GM23338 (cell line): Measurements from ENCODE around the gene USH2A. TPM values are rescaled to one million over a fixed set of nuclear protein-coding genes. Genes with fewer than 3 reads are reported as not detected.

Experiments used
- ATAC-seq: fragments of 200-7000 bp; cut with Tn5 transposase; 3 replicates; pipeline ENCODE4 v1.9.1; 2020
- DNase-seq: peaks from one replicate; pipeline ENCODE4 v3.0.0-alpha.2; 2015; ENCODE audit warnings: low spot score
- H2AFZ ChIP-seq: fragments of 200-600 bp; sonication (generic); 2 replicates; pipeline ENCODE4 v1.8.0; 2016; ENCODE audit warnings: antibody characterized with exemption, mild to moderate bottlenecking, moderate library complexity
- H3F3A ChIP-seq: fragments of 200-600 bp; sonication (generic); replicated peaks from 2 replicates; pipeline ENCODE4 v1.8.0; 2017; ENCODE audit warnings: antibody characterized with exemption, mixed run types, low read depth
- H3K27ac ChIP-seq: fragments of 200-600 bp; sonication (generic); 2 replicates; pipeline ENCODE4 v1.6.1; 2016; ENCODE audit warnings: low read depth
- H3K27me3 ChIP-seq: fragments of 200-600 bp; sonication (generic); 2 replicates; pipeline ENCODE4 v1.8.0; 2016; ENCODE audit warnings: mild to moderate bottlenecking, mixed run types, moderate library complexity; ENCODE audit not compliant: insufficient read depth
- H3K36me3 ChIP-seq: fragments of 200-600 bp; sonication (generic); 2 replicates; pipeline ENCODE4 v1.8.0; 2016; ENCODE audit warnings: mild to moderate bottlenecking; ENCODE audit not compliant: insufficient read depth
- H3K4me1 ChIP-seq: fragments of 200-600 bp; sonication (generic); 2 replicates; pipeline ENCODE4 v1.8.0; 2016; ENCODE audit warnings: mild to moderate bottlenecking, moderate library complexity; ENCODE audit not compliant: insufficient read depth
- H3K4me2 ChIP-seq: fragments of 200-600 bp; sonication (generic); 2 replicates; pipeline ENCODE4 v1.7.1; 2017; ENCODE audit warnings: mixed run types
- H3K4me3 ChIP-seq: fragments of 200-600 bp; sonication (generic); 2 replicates; pipeline ENCODE4 v1.6.1; 2016; ENCODE audit warnings: mixed run types
- H3K79me2 ChIP-seq: fragments of 200-600 bp; sonication (generic); replicated peaks from 2 replicates; pipeline ENCODE4 v1.8.0; 2017; ENCODE audit warnings: mild to moderate bottlenecking; ENCODE audit not compliant: insufficient read depth
- H3K9me2 ChIP-seq: fragments of 200-600 bp; sonication (generic); 2 replicates; pipeline ENCODE4 v1.8.0; 2017; ENCODE audit not compliant: insufficient read depth
- H4K20me1 ChIP-seq: fragments of 200-600 bp; sonication (generic); replicated peaks from 2 replicates; pipeline ENCODE4 v1.8.0; 2017; ENCODE audit warnings: mild to moderate bottlenecking; ENCODE audit not compliant: insufficient read depth
- H3K27ac Mint-ChIP-seq: 2 replicates; pipeline ENCODE4 v1.8.0; 2020; ENCODE audit warnings: inconsistent platforms, mild to moderate bottlenecking, moderate library complexity, mixed read lengths
- H3K27me3 Mint-ChIP-seq: 3 replicates; pipeline ENCODE4 v1.8.0; 2022; ENCODE audit warnings: low read depth, mild to moderate bottlenecking, moderate library complexity, mixed read lengths, inconsistent platforms; ENCODE audit not compliant: insufficient read depth, poor library complexity
- H3K36me3 Mint-ChIP-seq: 3 replicates; pipeline ENCODE4 v1.8.0; 2021; ENCODE audit warnings: low read depth, mild to moderate bottlenecking, inconsistent platforms, moderate library complexity, mixed read lengths
- H3K4me1 Mint-ChIP-seq: 3 replicates; pipeline ENCODE4 v1.8.0; 2020; ENCODE audit warnings: mild to moderate bottlenecking, inconsistent platforms, mixed read lengths
- H3K4me3 Mint-ChIP-seq: 3 replicates; pipeline ENCODE4 v1.8.0; 2021; ENCODE audit warnings: moderate library complexity, mild to moderate bottlenecking, inconsistent platforms, mixed read lengths
- H3K9me3 Mint-ChIP-seq: 3 replicates; pipeline ENCODE4 v1.8.0; 2020; ENCODE audit warnings: moderate library complexity, mild to moderate bottlenecking, inconsistent platforms, mixed read lengths
- CREB1 ChIP-seq: fragments of 250-450 bp; sonication (Bioruptor Pico); IDR thresholded peaks from 2 replicates; pipeline ENCODE4 v1.5.0; 2020; ENCODE audit warnings: low read depth, mild to moderate bottlenecking, moderate library complexity
- POLR2AphosphoS5 ChIP-seq: IDR thresholded peaks from 2 replicates; pipeline ENCODE4 v1.6.1; 2016; ENCODE audit warnings: antibody characterized with exemption, low read depth
- STAT1 ChIP-seq: IDR thresholded peaks from one replicate; pipeline ENCODE4 v1.6.1; 2016; ENCODE audit warnings: antibody characterized with exemption; ENCODE audit not compliant: unreplicated experiment
- ZNF331 ChIP-seq: fragments of 250-450 bp; sonication (Bioruptor Pico); IDR thresholded peaks from 2 replicates; pipeline ENCODE4 v1.5.0; 2020; ENCODE audit warnings: low read depth, mild to moderate bottlenecking, moderate library complexity
- polyA plus RNA-seq: library from polyadenylated mRNA; unstranded; fragments of >200 nt; fragmentation: Nextera tagmentation; extraction: Ambion mirVana; gene quantifications from 2 replicates; pipeline ENCODE4 v1.2.1, GENCODE V29; 2016
- total RNA-seq: library from RNA; depleted of rRNA; stranded (reverse); fragments of >200 nt; shearing (Covaris generic); gene quantifications from 2 replicates; pipeline ENCODE4 v1.2.3, GENCODE V29; 2014
- TF ChIP-seq, protein P1 (sequence below): IDR thresholded peaks from 2 replicates; pipeline ENCODE4 v1.6.1; 2016; ENCODE audit warnings: antibody characterized with exemption
- TF ChIP-seq, protein P2 (sequence below), 2 experiments: fragments of 200-600 bp in 1 of 2; sonication (generic) in 1 of 2; conservative IDR thresholded peaks; 2 replicates each; pipeline versions ENCODE4 v1.5.1 to v1.6.1; 2016 to 2017; ENCODE audit warnings: antibody characterized with exemption in 2 of 2, low read depth in 2 of 2, mild to moderate bottlenecking in 2 of 2, moderate library complexity in 1 of 2

Gene USH2A
- total and polyA plus RNA-seq, 2 experiments from 2014 or later, result 0.03 TPM

GRCh38 chr1:216250861-216251260 is 172.4 kb downstream of the USH2A start (continued):
- TF ChIP-seq, protein P1, sequence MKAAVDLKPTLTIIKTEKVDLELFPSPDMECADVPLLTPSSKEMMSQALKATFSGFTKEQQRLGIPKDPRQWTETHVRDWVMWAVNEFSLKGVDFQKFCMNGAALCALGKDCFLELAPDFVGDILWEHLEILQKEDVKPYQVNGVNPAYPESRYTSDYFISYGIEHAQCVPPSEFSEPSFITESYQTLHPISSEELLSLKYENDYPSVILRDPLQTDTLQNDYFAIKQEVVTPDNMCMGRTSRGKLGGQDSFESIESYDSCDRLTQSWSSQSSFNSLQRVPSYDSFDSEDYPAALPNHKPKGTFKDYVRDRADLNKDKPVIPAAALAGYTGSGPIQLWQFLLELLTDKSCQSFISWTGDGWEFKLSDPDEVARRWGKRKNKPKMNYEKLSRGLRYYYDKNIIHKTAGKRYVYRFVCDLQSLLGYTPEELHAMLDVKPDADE, result no peak

GRCh38 chr1:216248628-216249027 is 174.6 kb downstream of the USH2A start:
- no peak for ATAC-seq
- no peaks in the 10 kb centered on the region for H3K9me2 ChIP-seq
- peaks cover 10% of the 10 kb centered on the region; the same call in 1 of the 2 replicates for H3K4me1 ChIP-seq
- H3K4me3 ChIP-seq, result no peak overlapping the region
- H3K4me3 Mint-ChIP-seq, result no peak overlapping the region
- DNase-seq, result no peak
- peaks cover 12% of the 10 kb centered on the region; the same call in 2 of the 3 replicates for H3K4me1 Mint-ChIP-seq
- H3K79me2 ChIP-seq, result no peaks in the 10 kb centered on the region
- H3K9me3 Mint-ChIP-seq, result no peaks in the 10 kb centered on the region
- H3K36me3 ChIP-seq, result no peaks in the 10 kb centered on the region
- no peaks in the 10 kb centered on the region for H3F3A ChIP-seq
- TF ChIP-seq, protein P2, sequence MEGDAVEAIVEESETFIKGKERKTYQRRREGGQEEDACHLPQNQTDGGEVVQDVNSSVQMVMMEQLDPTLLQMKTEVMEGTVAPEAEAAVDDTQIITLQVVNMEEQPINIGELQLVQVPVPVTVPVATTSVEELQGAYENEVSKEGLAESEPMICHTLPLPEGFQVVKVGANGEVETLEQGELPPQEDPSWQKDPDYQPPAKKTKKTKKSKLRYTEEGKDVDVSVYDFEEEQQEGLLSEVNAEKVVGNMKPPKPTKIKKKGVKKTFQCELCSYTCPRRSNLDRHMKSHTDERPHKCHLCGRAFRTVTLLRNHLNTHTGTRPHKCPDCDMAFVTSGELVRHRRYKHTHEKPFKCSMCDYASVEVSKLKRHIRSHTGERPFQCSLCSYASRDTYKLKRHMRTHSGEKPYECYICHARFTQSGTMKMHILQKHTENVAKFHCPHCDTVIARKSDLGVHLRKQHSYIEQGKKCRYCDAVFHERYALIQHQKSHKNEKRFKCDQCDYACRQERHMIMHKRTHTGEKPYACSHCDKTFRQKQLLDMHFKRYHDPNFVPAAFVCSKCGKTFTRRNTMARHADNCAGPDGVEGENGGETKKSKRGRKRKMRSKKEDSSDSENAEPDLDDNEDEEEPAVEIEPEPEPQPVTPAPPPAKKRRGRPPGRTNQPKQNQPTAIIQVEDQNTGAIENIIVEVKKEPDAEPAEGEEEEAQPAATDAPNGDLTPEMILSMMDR (conservative IDR thresholded peaks at IDR 0.05; ENCODE audit: low read depth in 2 of 2), result no peak
- no peak for TF ChIP-seq STAT1
- no peak overlapping the region for H3K4me2 ChIP-seq
- no peak overlapping the region for H3K27ac ChIP-seq
- no peaks in the 10 kb centered on the region for H4K20me1 ChIP-seq
- no peaks in the 10 kb centered on the region for H3K27me3 ChIP-seq
- H3K27ac Mint-ChIP-seq, result no peak overlapping the region
- H2AFZ ChIP-seq, result no peak overlapping the region
- H3K36me3 Mint-ChIP-seq, result no peaks in the 10 kb centered on the region
- peaks cover 3% of the 10 kb centered on the region for H3K27me3 Mint-ChIP-seq

GRCh38 chr1:216247937-216248336 is 175.3 kb downstream of the USH2A start:
- no peaks in the 10 kb centered on the region for H3K9me3 Mint-ChIP-seq
- TF ChIP-seq POLR2AphosphoS5 (no peak), STAT1 (no peak), ZNF331 (CRISPR knock-in tag) (no peak), CREB1 (CRISPR knock-in tag) (no peak)
- H3K36me3 ChIP-seq, result no peaks in the 10 kb centered on the region
- H3K4me2 ChIP-seq, result no peak overlapping the region
- H3K4me1 Mint-ChIP-seq, result peaks cover 12% of the 10 kb centered on the region; the same call in 2 of the 3 replicates
- peaks cover 3% of the 10 kb centered on the region for H3K27me3 Mint-ChIP-seq
- H3K4me1 ChIP-seq, result peaks cover 10% of the 10 kb centered on the region; the same call in 1 of the 2 replicates
- no peak for ATAC-seq
- no peaks in the 10 kb centered on the region for H3K79me2 ChIP-seq
- no peaks in the 10 kb centered on the region for H3K27me3 ChIP-seq
- no peak overlapping the region for H3K27ac ChIP-seq
- DNase-seq, result no peak
- H3K4me3 ChIP-seq, result no peak overlapping the region
- no peaks in the 10 kb centered on the region for H4K20me1 ChIP-seq
- H3K27ac Mint-ChIP-seq, result no peak overlapping the region
- no peaks in the 10 kb centered on the region for H3K9me2 ChIP-seq
- no peaks in the 10 kb centered on the region for H3F3A ChIP-seq
- no peak overlapping the region for H3K4me3 Mint-ChIP-seq
- H3K36me3 Mint-ChIP-seq, result no peaks in the 10 kb centered on the region
- no peak overlapping the region for H2AFZ ChIP-seq
